ENCODE measurements around the gene TMEM269.

Gene TMEM269

DNA sequence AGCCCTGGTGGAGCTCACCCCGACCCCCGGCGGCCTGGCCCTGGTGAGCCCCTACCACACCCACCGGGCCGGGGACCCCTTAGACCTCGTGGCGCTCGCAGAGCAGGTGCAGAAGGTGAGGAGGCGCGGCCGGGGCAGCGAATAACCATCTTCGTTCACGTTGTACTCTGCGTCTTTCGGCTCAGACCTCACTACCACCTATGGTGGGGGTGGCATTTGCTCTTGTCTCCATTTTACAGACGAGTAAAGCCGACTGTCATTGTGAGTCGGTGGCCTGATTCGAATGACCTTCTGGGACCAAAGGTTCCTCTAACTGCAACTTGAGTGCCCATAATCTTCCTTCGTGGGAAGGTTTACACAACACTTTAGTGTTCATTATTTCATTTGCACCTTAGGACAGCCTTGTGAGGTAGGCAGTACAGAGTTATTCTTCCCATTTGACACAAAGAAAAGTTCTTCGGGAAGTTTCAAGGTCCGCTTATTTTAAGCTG, 17.2 kb upstream of the TMEM269 start:
- CTCF ChIA-PET: no interaction called here
- POLR2A ChIA-PET (ENCODE audit: low non-redundant PET): interaction anchor here (1.0 to 1.4 kb wide), 3 partner anchors 9 to 85 kb away, joined by 3 to 5 read pairs (median 4); no protein-coding TSS in a partner anchor
- TF ChIP-seq, protein P1, sequence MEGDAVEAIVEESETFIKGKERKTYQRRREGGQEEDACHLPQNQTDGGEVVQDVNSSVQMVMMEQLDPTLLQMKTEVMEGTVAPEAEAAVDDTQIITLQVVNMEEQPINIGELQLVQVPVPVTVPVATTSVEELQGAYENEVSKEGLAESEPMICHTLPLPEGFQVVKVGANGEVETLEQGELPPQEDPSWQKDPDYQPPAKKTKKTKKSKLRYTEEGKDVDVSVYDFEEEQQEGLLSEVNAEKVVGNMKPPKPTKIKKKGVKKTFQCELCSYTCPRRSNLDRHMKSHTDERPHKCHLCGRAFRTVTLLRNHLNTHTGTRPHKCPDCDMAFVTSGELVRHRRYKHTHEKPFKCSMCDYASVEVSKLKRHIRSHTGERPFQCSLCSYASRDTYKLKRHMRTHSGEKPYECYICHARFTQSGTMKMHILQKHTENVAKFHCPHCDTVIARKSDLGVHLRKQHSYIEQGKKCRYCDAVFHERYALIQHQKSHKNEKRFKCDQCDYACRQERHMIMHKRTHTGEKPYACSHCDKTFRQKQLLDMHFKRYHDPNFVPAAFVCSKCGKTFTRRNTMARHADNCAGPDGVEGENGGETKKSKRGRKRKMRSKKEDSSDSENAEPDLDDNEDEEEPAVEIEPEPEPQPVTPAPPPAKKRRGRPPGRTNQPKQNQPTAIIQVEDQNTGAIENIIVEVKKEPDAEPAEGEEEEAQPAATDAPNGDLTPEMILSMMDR (conservative IDR thresholded peaks at IDR 0.05; ENCODE audit: low read depth): no peak
- no peak for DNase-seq (ENCODE audit: low spot score)
- peak overlapping the region; percentile 81 for H3K27ac ChIP-seq

DNA sequence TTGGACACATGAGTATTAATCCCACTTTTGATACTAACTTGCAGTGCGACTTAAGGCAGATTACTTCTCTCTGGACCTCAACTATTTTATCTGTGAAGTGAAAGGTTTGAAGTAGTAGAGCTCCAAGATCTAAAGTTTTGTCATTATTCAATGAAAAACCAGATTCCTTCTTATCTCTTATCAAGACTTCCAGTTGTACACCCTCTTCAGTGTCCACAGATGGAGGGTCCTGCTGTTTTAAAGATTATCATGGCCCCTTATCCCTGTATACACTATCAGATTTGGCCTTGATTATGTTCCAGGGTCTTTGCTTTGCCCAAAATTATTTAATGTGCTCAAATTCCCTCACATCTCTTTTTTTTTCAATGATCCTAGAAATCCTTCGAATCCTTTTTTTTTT, 16.6 kb upstream of the TMEM269 start:
- DNase-seq (ENCODE audit: low spot score): no peak
- ChIA-PET POLR2A (ENCODE audit: low non-redundant PET) (no interaction called here), CTCF (interaction anchor here (0.6 to 0.7 kb wide), 3 partner anchors 21 to 517 kb away, joined by 3 to 5 read pairs (median 3); partner anchors contain the start of gene C1orf210)
- H3K27ac ChIP-seq: no peak overlapping the region
- TF ChIP-seq, protein P1 (conservative IDR thresholded peaks at IDR 0.05; ENCODE audit: low read depth): no peak

DNA sequence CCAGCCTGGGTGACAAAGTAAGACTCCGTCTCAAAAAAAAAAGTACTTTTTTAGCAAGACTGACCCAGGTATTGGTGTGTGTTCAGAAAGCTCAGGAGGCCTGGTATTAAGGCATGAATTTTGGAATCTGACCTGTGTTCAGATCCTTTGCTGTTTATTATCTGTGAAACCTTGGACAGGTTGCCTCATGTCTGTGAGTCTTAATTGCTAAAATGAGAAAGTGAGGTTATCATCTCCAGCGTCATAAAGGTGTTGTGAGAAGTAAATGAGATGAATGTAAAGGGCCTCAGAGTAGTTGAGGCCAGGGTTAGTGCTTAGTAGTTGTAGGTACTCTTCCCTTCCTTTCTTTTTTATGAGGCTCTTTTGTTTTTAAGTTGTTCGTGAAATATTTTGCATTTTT, 15.0 kb upstream of the TMEM269 start:
- POLR2A ChIA-PET (ENCODE audit: low non-redundant PET): no interaction called here
- no peak overlapping the region for H3K27ac ChIP-seq
- no peak for DNase-seq (ENCODE audit: low spot score)
- TF ChIP-seq, protein P1 (conservative IDR thresholded peaks at IDR 0.05; ENCODE audit: low read depth): no peak
- CTCF ChIA-PET: interaction anchor here (0.6 to 0.7 kb wide), 2 partner anchors 87 to 350 kb away, joined by 3 to 4 read pairs; no protein-coding TSS in a partner anchor

DNA sequence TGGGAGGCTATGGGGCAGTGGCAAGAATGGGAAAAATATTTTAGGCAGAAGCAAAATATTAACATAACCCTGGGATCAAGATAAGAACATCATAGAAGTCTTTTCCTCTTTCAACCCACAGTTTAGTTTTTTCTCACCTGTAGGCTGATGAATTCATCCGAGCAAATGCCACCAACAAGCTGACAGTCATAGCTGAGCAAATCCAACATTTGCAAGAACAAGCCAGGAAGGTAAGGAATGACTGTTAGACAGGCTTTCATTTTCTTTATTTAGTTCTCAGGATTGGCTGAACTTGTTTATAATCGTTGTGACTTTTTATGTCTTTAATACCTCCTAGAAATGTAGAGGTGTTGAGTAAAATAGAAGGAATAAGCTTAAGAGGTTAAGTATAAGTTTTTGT, 11.4 kb upstream of the TMEM269 start:
- POLR2A ChIA-PET (ENCODE audit: low non-redundant PET): no interaction called here
- H3K27ac ChIP-seq: no peak overlapping the region
- CTCF ChIA-PET: interaction anchor here (1.2 kb wide), 1 partner anchor 300 kb away, joined by 3 read pairs; no protein-coding TSS in a partner anchor
- TF ChIP-seq, protein P1 (conservative IDR thresholded peaks at IDR 0.05; ENCODE audit: low read depth): no peak
- no peak for DNase-seq (ENCODE audit: low spot score)

DNA sequence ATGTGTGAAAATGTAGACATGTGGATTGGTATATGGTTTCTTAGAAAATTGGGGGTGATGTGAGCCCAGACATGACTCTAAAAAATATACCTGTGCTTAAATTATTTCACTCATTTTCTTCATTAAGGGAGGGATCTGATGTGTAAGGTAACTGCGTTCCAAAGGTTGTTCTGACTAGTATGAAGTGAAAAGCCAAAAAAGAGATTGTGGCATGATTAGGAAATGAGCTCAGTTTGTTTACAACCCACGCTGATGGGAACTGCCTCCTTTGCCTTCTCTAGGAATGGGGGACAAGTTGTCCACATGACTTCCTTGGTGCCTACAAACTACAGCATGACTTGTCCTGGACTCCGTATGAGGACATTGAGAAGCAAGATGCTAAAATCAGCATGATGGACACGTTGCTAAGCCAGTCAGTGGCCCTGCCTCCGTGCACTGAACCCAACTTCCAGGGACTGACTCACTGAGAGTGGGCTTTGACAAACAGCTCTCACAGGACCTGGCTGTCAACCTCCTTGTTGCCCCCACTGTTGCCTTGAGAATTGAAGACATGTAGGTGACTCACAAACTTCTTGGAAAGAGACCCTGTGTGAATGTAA, 9.8 kb upstream of the TMEM269 start:
- TF ChIP-seq, protein P1 (conservative IDR thresholded peaks at IDR 0.05; ENCODE audit: low read depth): no peak
- CTCF ChIA-PET: no interaction called here
- no peak for DNase-seq (ENCODE audit: low spot score)
- H3K27ac ChIP-seq: no peak overlapping the region
- POLR2A ChIA-PET (ENCODE audit: low non-redundant PET): no interaction called here

DNA sequence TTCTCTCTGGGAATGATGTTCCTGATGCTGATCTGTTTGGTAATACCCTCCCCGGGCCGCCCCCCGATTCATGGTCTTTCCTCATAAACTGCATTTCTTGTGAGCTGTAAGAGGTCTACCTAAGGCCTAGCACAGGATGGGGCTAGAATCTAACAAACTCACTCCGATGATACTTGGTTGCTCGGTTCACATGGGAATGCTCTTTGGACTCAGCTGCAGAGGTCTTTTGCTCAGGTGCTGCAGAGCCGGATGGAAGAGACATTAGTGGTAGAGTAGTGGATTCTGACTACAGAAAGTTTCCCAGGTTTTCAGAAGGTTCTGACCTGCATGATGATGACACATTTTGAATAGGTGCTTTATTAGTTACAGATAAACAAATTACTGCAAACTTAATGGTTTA, 8.3 kb upstream of the TMEM269 start:
- no peak for DNase-seq (ENCODE audit: low spot score)
- TF ChIP-seq, protein P1 (conservative IDR thresholded peaks at IDR 0.05; ENCODE audit: low read depth): no peak
- no peak overlapping the region for H3K27ac ChIP-seq
- ChIA-PET POLR2A (ENCODE audit: low non-redundant PET) (interaction anchor here (0.6 kb wide), 1 partner anchor 12 kb away, joined by 8 read pairs; no protein-coding TSS in a partner anchor), CTCF (interaction anchor here (1.4 kb wide), 1 partner anchor 297 kb away, joined by 5 read pairs; no protein-coding TSS in a partner anchor)

All from RWPE1 (cell line).